Cardiac muscle cell (in vitro differentiated cells and primary cell): Measurements from ENCODE around the gene COX6B2. TPM values are rescaled to one million over a fixed set of nuclear protein-coding genes. Genes with fewer than 3 reads are reported as not detected.

Source experiments
- DNase-seq, 2 donors: peaks; one replicate each; pipeline versions ENCODE4 v3.0.0 to v3.0.0-alpha.2; 2010 to 2017; ENCODE audit warnings: low read depth in 1 of 2, low spot score in 1 of 2
- H3K27ac ChIP-seq: fragments of 200-600 bp; sonication (generic); 2 replicates; pipeline ENCODE4 v1.5.1; 2016
- H3K27me3 ChIP-seq: fragments of 200-600 bp; sonication (generic); 2 replicates; pipeline ENCODE4 v1.6.0; 2016; ENCODE audit warnings: control low read depth
- H3K36me3 ChIP-seq: fragments of 200-600 bp; sonication (generic); 2 replicates; pipeline ENCODE4 v1.5.1; 2016; ENCODE audit warnings: control low read depth
- H3K4me1 ChIP-seq: fragments of 200-600 bp; sonication (generic); 2 replicates; pipeline ENCODE4 v1.8.1; 2017; ENCODE audit warnings: low read depth, mild to moderate bottlenecking, mixed run types
- H3K4me3 ChIP-seq: fragments of 200-600 bp; sonication (generic); 2 replicates; pipeline ENCODE4 v1.5.1; 2016; ENCODE audit warnings: mild to moderate bottlenecking
- H3K9me3 ChIP-seq: fragments of 200-600 bp; sonication (generic); 2 replicates; pipeline ENCODE4 v1.5.1; 2017; ENCODE audit warnings: low read depth, mild to moderate bottlenecking, control low read depth
- polyA plus RNA-seq: library from polyadenylated mRNA; unstranded; fragments of >200 nt; fragmentation: Nextera tagmentation; extraction: Ambion mirVana; gene quantifications from 2 replicates; pipeline ENCODE4 v1.2.1, GENCODE V29; 2016
- total RNA-seq: library from RNA; depleted of rRNA; stranded (reverse); fragments of >200 nt; gene quantifications from 2 replicates; pipeline ENCODE4 v1.2.3, GENCODE V29; 2016
- TF ChIP-seq, protein P1 (sequence below): IDR thresholded peaks from 2 replicates; pipeline ENCODE4 v1.5.1; 2012; ENCODE audit warnings: low read depth, mild to moderate bottlenecking, low read length

Gene COX6B2
- total and polyA plus RNA-seq, 2 experiments from 2014 or later = 0.06 TPM; not detected in 1

DNA sequence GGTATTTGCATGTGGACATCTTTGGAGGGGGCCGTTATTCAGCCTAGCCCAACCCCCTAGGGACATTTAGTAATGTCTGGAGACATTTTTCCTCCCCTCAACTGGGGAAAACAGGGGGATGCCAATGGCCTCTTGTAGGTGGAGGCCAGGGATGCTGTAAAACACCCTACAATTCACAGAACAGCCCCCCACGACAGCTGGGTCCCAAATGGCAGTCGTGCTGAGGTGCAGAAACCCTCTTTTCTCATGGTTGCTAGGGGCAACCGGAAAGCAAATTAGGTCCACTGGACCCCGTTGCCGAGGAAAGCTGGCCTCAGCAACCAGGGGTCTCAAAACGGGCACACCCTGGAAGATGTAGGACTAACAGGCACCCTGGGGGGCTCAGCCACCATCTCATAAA is 44.0 kb downstream of the COX6B2 start:
- no peaks in the 10 kb centered on the region for H3K9me3 ChIP-seq

DNA sequence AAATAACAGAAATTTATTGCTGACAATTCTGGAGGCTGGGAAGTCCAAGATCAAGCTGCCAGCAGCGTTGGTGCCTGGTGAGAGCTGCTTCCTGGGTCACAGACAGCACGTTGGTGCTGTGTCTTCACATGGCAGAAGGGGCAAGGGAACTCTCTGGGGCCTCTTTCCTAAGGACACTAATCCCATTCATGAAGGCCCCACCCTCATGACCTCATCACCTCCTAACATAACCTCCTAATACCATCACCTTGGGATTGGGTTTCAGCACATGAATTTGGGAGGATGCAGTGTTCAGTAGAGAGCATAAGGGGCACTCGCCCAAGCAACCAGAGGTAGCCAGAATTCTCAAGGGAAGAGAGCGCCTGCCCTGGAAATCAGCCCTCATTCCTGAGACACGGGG is 45.1 kb downstream of the COX6B2 start:
- TF ChIP-seq, protein P1, sequence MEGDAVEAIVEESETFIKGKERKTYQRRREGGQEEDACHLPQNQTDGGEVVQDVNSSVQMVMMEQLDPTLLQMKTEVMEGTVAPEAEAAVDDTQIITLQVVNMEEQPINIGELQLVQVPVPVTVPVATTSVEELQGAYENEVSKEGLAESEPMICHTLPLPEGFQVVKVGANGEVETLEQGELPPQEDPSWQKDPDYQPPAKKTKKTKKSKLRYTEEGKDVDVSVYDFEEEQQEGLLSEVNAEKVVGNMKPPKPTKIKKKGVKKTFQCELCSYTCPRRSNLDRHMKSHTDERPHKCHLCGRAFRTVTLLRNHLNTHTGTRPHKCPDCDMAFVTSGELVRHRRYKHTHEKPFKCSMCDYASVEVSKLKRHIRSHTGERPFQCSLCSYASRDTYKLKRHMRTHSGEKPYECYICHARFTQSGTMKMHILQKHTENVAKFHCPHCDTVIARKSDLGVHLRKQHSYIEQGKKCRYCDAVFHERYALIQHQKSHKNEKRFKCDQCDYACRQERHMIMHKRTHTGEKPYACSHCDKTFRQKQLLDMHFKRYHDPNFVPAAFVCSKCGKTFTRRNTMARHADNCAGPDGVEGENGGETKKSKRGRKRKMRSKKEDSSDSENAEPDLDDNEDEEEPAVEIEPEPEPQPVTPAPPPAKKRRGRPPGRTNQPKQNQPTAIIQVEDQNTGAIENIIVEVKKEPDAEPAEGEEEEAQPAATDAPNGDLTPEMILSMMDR = no peak
- H3K27me3 ChIP-seq = no peaks in the 10 kb centered on the region
- no peak overlapping the region for H3K27ac ChIP-seq
- H3K4me3 ChIP-seq = no peak overlapping the region
- H3K36me3 ChIP-seq = peaks cover 22% of the 10 kb centered on the region
- DNase-seq = no peak
- no peaks in the 10 kb centered on the region for H3K4me1 ChIP-seq
- H3K9me3 ChIP-seq = no peaks in the 10 kb centered on the region

More for the DNA sequence above, 44.0 kb downstream of the COX6B2 start:
- peaks cover 21% of the 10 kb centered on the region for H3K36me3 ChIP-seq
- H3K27ac ChIP-seq = no peak overlapping the region
- TF ChIP-seq, protein P1 = no peak
- DNase-seq = no peak
- no peak overlapping the region for H3K4me3 ChIP-seq
- no peaks in the 10 kb centered on the region for H3K27me3 ChIP-seq
- no peaks in the 10 kb centered on the region for H3K4me1 ChIP-seq

DNA sequence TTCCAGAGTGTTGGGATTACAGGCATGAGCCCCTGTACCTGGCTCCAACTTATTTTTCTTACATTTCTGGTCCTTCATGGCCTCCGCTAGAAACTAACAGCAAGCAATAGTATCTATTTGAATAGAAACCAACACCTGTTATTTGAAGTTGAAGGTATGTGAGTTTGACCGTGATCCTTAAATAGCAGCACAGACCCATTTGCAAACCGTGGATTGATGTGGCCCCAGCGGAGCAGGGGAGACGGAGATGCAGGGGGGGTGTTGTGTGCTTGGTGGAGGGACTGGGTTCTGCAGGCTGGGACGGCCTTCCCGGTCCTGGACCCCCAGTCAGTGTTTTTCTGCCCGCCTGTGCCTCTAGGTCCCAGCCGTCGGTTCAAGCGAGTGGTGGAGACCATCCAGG is 46.2 kb downstream of the COX6B2 start:
- Histone ChIP-seq H3K9me3 (no peaks in the 10 kb centered on the region), H3K27ac (no peak overlapping the region)
- DNase-seq = no peak

DNA sequence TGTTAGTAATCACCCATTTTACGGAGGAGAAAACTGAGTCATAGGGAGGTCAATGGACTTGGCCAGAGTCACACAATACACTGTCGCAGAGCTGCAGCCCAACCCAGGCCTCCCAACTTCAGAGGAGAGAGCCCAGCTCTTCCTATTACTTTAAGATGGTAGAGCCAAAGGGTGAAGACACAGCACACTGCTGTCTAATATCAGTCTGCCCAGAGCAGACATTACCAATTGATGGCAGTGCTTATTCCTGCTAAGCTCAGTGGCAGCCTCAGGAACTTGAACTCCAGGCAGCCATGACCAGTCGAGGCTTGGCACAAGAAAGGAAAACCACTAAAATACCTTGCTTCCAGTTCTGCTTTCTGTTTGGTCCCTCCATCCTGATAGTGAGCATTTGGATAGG is 47.8 kb downstream of the COX6B2 start:
- no peak for DNase-seq
- peaks cover 37% of the 10 kb centered on the region for H3K36me3 ChIP-seq
- no peak overlapping the region for H3K27ac ChIP-seq
- no peaks in the 10 kb centered on the region for H3K27me3 ChIP-seq
- TF ChIP-seq, protein P1 = no peak
- H3K4me3 ChIP-seq = no peak overlapping the region
- no peaks in the 10 kb centered on the region for H3K4me1 ChIP-seq
- H3K9me3 ChIP-seq = no peaks in the 10 kb centered on the region

More for the DNA sequence above, 46.2 kb downstream of the COX6B2 start:
- no peak overlapping the region for H3K4me3 ChIP-seq
- TF ChIP-seq, protein P1 = no peak
- H3K27me3 ChIP-seq = no peaks in the 10 kb centered on the region
- peaks cover 31% of the 10 kb centered on the region for H3K36me3 ChIP-seq
- no peaks in the 10 kb centered on the region for H3K4me1 ChIP-seq

DNA sequence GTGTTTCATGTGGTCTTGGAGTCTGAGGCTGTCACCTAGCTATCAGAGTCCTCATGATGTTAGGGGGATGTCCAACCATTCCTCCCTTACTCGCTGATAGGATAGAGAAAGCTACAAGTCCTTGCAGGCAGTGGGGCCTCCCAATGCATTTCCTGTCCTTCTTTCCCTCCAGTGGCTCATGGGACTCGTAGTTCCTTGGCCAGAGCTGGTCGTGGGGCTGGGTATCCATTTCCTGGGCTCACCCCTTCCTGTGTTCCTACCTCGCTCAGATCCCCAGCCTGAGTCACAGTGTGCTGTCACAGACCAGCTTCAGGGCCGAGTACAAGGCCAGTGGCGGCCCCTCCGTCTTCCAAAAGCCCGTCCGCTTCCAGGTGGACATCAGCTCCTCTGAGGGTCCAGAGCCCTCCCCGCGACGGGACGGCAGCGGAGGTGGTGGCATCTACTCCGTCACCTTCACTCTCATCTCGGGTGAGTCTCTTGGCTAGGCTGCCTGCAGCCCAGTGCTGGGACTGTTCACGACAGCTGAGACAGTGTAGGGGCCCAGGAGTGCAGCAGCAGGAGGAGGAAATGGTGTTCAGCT is 48.4 kb downstream of the COX6B2 start:
- no peaks in the 10 kb centered on the region for H3K4me1 ChIP-seq
- no peak overlapping the region for H3K27ac ChIP-seq
- DNase-seq = no peak
- H3K27me3 ChIP-seq = no peaks in the 10 kb centered on the region
- no peak overlapping the region for H3K4me3 ChIP-seq
- TF ChIP-seq, protein P1 = no peak
- no peaks in the 10 kb centered on the region for H3K9me3 ChIP-seq
- H3K36me3 ChIP-seq = peaks cover 37% of the 10 kb centered on the region

DNA sequence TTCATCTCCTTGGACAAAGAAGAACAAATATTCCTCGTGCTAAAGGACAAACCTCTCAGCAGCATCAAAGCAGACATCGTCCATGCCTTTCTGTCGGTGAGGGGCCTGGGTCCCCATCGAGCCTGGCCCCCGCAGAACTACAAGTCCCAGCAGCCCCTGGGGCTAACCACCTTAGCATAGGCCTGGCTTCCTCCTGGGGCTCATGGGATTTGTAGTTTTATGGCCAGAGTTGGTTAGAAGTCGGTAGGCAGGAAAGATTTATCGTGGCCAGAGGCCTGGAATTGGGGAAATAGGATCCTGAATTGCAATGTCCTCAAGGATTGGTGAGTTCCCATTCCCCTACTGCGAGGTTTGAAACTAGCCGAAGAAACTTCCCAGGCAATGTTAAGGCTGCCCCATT is 49.0 kb downstream of the COX6B2 start:
- TF ChIP-seq, protein P1 = no peak
- Histone ChIP-seq H3K4me3 (no peak overlapping the region), H3K27ac (no peak overlapping the region), H3K27me3 (no peaks in the 10 kb centered on the region), H3K36me3 (peaks cover 37% of the 10 kb centered on the region), H3K9me3 (no peaks in the 10 kb centered on the region), H3K4me1 (no peaks in the 10 kb centered on the region)
- DNase-seq = peak; percentile 34 to 57
